ENCODE results near the gene MCM5.
A peak's percentile ranks its signal among the peaks of the same experiment; 100 is the strongest.

Gene MCM5

GRCh38 chr22:35404176-35404575, 4.2 kb downstream of the MCM5 start:
- DNase-seq = no peak
- CTCF ChIA-PET = interaction anchor here (1.4 kb wide), 1 partner anchor 26 kb away, joined by 4 read pairs; no protein-coding TSS in a partner anchor
- H3K4me3 Mint-ChIP-seq = no peak overlapping the region
- no peaks in the 10 kb centered on the region for H3K9me3 Mint-ChIP-seq
- peaks cover 59% of the 10 kb centered on the region for H3K4me1 Mint-ChIP-seq
- H3K27ac Mint-ChIP-seq = peak overlapping the region; percentile 4
- H3K27me3 Mint-ChIP-seq = no peaks in the 10 kb centered on the region
- peaks cover 56% of the 10 kb centered on the region for H3K36me3 Mint-ChIP-seq

- H3K27ac Mint-ChIP-seq = no peak overlapping the region
- no peak for DNase-seq
- H3K9me3 Mint-ChIP-seq = no peaks in the 10 kb centered on the region
- peaks cover 54% of the 10 kb centered on the region for H3K4me1 Mint-ChIP-seq
- H3K27me3 Mint-ChIP-seq = no peaks in the 10 kb centered on the region
- peaks cover 58% of the 10 kb centered on the region for H3K36me3 Mint-ChIP-seq
- no peak overlapping the region for H3K4me3 Mint-ChIP-seq
- CTCF ChIA-PET = no interaction called here
Observed at GRCh38 chr22:35406443-35406842, 6.5 kb downstream of the MCM5 start.

DNA sequence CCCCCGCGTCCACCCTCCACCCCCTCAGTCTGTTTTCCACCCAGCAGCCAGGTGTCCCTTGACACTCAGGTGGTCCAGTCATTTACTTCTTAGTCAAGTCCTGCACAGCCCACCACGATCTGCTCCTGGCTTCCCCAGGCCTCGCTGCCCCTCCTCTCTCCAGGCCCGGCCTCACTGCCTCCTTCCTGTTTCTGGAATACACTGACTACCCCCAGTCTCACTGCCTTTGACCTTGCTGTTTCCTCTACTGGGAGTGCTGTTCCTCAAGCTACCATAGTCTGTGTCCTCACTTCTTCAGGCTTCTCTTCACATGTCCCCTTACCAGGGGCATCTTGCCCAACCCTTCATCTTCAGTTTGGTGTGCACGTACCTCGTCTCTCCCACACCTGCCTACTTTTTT, 7.4 kb downstream of the MCM5 start:
- H3K36me3 Mint-ChIP-seq = peaks cover 61% of the 10 kb centered on the region
- H3K9me3 Mint-ChIP-seq = no peaks in the 10 kb centered on the region
- H3K4me3 Mint-ChIP-seq = no peak overlapping the region
- no peaks in the 10 kb centered on the region for H3K27me3 Mint-ChIP-seq
- no peak for DNase-seq
- CTCF ChIA-PET = no interaction called here
- H3K4me1 Mint-ChIP-seq = peaks cover 44% of the 10 kb centered on the region
- H3K27ac Mint-ChIP-seq = no peak overlapping the region

- Mint-ChIP-seq H3K9me3 (no peaks in the 10 kb centered on the region), H3K4me3 (no peak overlapping the region), H3K27me3 (no peaks in the 10 kb centered on the region), H3K4me1 (peaks cover 22% of the 10 kb centered on the region), H3K27ac (peak overlapping the region; percentile 63), H3K36me3 (peaks cover 53% of the 10 kb centered on the region)
- CTCF ChIA-PET = no interaction called here
- DNase-seq = no peak
Observed at GRCh38 chr22:35409783-35410662, 10.1 kb downstream of the MCM5 start.

DNA sequence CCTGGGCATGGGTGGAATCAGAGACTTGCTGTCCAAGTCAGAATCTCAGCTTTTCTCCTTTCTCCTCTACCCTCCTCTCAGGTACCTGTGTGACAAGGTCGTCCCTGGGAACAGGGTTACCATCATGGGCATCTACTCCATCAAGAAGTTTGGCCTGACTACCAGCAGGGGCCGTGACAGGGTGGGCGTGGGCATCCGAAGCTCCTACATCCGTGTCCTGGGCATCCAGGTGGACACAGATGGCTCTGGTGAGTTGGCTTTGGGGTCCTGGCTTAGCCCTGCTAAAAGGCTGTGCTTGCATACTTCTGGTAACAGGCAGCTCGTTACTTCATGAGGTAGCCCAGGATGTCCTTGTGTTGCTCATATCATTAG, 10.7 kb downstream of the MCM5 start:
- Mint-ChIP-seq H3K27ac (no peak overlapping the region), H3K4me3 (no peak overlapping the region), H3K4me1 (peaks cover 22% of the 10 kb centered on the region), H3K36me3 (peaks cover 58% of the 10 kb centered on the region), H3K9me3 (no peaks in the 10 kb centered on the region), H3K27me3 (no peaks in the 10 kb centered on the region)
- CTCF ChIA-PET = interaction anchor here (0.7 kb wide), 1 partner anchor 22 kb away, joined by 3 read pairs; no protein-coding TSS in a partner anchor
- no peak for DNase-seq

- no peak for DNase-seq
- Mint-ChIP-seq H3K4me1 (peaks cover 20% of the 10 kb centered on the region), H3K27me3 (no peaks in the 10 kb centered on the region), H3K9me3 (no peaks in the 10 kb centered on the region), H3K4me3 (no peak overlapping the region), H3K36me3 (peaks cover 59% of the 10 kb centered on the region), H3K27ac (peak overlapping the region; percentile 9)
- CTCF ChIA-PET = interaction anchor here (0.7 kb wide), 1 partner anchor 22 kb away, joined by 3 read pairs; no protein-coding TSS in a partner anchor
Observed at GRCh38 chr22:35411102-35411501, 11.2 kb downstream of the MCM5 start.

GRCh38 chr22:35413624-35414023, 13.7 kb downstream of the MCM5 start:
- DNase-seq = no peak
- no peak overlapping the region for H3K4me3 Mint-ChIP-seq
- H3K27ac Mint-ChIP-seq = no peak overlapping the region
- peaks cover 13% of the 10 kb centered on the region for H3K4me1 Mint-ChIP-seq
- peaks cover 50% of the 10 kb centered on the region for H3K36me3 Mint-ChIP-seq
- no peaks in the 10 kb centered on the region for H3K27me3 Mint-ChIP-seq
- CTCF ChIA-PET = no interaction called here
- H3K9me3 Mint-ChIP-seq = no peaks in the 10 kb centered on the region

DNA sequence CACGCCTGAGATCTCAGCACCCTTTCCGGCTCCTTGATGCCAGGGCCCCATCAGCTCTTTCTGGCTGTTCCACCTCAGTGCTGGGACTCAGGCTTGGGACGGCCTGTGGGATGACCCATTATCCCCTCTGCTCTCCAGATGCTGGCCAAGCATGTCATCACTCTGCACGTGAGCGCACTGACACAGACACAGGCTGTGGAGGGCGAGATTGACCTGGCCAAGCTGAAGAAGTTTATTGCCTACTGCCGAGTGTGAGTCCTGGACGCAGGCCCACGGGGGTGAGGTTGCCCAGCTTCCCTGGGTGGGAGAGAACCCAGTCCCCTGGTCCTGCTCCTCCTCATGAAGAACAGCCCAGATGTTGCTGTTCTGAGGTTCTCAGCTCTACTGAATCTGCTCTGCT, 17.7 kb downstream of the MCM5 start:
- H3K4me1 Mint-ChIP-seq = peaks cover 4% of the 10 kb centered on the region
- H3K36me3 Mint-ChIP-seq = peaks cover 40% of the 10 kb centered on the region
- H3K4me3 Mint-ChIP-seq = no peak overlapping the region
- CTCF ChIA-PET = no interaction called here
- H3K27ac Mint-ChIP-seq = no peak overlapping the region
- H3K9me3 Mint-ChIP-seq = no peaks in the 10 kb centered on the region
- no peak for DNase-seq
- no peaks in the 10 kb centered on the region for H3K27me3 Mint-ChIP-seq

DNA sequence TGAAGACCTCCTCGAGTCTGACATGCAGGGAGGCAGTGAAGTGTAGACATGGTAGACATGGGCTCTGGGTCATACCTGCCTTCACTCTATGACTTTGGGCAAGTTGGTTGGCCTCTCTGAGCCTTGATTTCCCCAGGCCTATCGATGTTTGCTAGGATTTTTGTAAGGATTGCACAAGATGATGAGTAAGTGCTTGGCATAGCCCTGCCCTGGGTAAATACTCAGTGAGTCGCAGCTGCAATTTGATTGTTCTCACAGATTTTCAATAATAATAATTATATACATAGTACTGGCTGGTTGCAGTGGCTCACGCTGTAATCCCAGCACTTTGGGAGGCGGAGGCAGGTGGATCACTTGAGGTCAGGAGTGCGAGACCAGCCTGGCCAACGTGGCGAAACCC, 18.1 kb downstream of the MCM5 start:
- CTCF ChIA-PET = interaction anchor here (1.5 kb wide), 1 partner anchor 13 kb away, joined by 10 read pairs; no protein-coding TSS in a partner anchor
- H3K4me3 Mint-ChIP-seq = no peak overlapping the region
- H3K36me3 Mint-ChIP-seq = peaks cover 43% of the 10 kb centered on the region
- peaks cover 4% of the 10 kb centered on the region for H3K4me1 Mint-ChIP-seq
- DNase-seq = no peak
- H3K9me3 Mint-ChIP-seq = no peaks in the 10 kb centered on the region
- H3K27ac Mint-ChIP-seq = no peak overlapping the region
- no peaks in the 10 kb centered on the region for H3K27me3 Mint-ChIP-seq

DNA sequence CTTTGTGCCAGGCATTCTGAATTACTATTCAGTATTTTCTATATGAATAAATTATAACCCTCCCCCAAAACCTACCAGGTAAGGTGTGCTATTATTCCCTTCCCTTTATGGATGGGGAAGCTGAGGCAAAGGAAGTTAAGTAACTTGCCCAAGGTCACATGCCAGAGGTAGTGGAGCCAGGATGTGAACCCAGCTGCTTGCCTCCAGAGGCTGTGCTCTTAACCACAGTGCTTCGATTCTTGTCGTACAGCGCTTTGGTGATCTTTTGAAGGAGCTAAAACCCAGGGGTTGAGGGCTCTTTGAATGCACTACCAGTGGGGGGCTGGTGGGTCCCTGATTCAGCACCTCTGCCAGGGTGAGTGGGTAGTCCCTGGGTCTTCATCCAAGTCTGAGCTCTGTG, 18.8 kb downstream of the MCM5 start:
- DNase-seq = peak; percentile 27
- no peaks in the 10 kb centered on the region for H3K9me3 Mint-ChIP-seq
- CTCF ChIA-PET = interaction anchor here (1.5 kb wide), 1 partner anchor 12 kb away, joined by 10 read pairs; no protein-coding TSS in a partner anchor
- no peak overlapping the region for H3K4me3 Mint-ChIP-seq
- H3K27me3 Mint-ChIP-seq = no peaks in the 10 kb centered on the region
- peaks cover 44% of the 10 kb centered on the region for H3K36me3 Mint-ChIP-seq
- H3K4me1 Mint-ChIP-seq = peaks cover 4% of the 10 kb centered on the region
- no peak overlapping the region for H3K27ac Mint-ChIP-seq

DNA sequence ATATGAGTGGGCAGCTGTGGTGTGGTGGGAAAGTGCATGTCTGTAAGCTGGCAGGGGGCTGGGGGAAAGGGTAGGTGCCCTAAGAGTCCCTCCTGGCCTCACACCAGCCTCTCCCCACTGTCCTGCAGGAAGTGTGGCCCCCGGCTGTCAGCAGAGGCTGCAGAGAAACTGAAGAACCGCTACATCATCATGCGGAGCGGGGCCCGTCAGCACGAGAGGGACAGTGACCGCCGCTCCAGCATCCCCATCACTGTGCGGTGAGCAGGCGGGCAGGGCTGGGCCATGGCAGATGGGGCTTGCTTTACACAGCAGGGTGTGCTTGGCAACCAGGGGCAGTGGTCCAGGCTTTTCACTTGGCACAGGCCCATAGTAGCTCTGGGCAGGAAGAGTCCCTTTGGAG, 19.8 kb downstream of the MCM5 start:
- no peaks in the 10 kb centered on the region for H3K9me3 Mint-ChIP-seq
- no peak overlapping the region for H3K4me3 Mint-ChIP-seq
- H3K4me1 Mint-ChIP-seq = peaks cover 4% of the 10 kb centered on the region
- peaks cover 42% of the 10 kb centered on the region for H3K36me3 Mint-ChIP-seq
- DNase-seq = no peak
- CTCF ChIA-PET = interaction anchor here (1.5 kb wide), 1 partner anchor 11 kb away, joined by 10 read pairs; no protein-coding TSS in a partner anchor
- no peak overlapping the region for H3K27ac Mint-ChIP-seq
- H3K27me3 Mint-ChIP-seq = no peaks in the 10 kb centered on the region

DNA sequence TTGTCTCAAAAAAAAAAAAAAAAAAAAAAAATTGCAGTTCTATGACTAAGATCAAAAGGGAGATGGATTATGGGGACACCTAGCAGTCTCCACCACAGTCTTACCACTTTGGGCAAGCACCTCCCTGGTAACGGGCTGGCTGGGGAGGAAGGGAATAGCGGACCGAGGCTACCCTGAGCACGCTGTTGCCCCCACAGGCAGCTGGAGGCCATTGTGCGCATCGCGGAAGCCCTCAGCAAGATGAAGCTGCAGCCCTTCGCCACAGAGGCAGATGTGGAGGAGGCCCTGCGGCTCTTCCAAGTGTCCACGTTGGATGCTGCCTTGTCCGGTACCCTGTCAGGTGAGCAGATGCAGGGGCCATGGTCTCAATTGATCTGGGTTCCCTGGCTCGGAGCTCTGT, 21.2 kb downstream of the MCM5 start:
- no peak overlapping the region for H3K4me3 Mint-ChIP-seq
- H3K9me3 Mint-ChIP-seq = no peaks in the 10 kb centered on the region
- no peaks in the 10 kb centered on the region for H3K27me3 Mint-ChIP-seq
- peaks cover 43% of the 10 kb centered on the region for H3K36me3 Mint-ChIP-seq
- CTCF ChIA-PET = no interaction called here
- H3K4me1 Mint-ChIP-seq = peaks cover 6% of the 10 kb centered on the region
- no peak overlapping the region for H3K27ac Mint-ChIP-seq
- no peak for DNase-seq

- CTCF ChIA-PET = no interaction called here
- DNase-seq = no peak
- peaks cover 39% of the 10 kb centered on the region for H3K36me3 Mint-ChIP-seq
- peaks cover 6% of the 10 kb centered on the region for H3K4me1 Mint-ChIP-seq
- H3K27me3 Mint-ChIP-seq = no peaks in the 10 kb centered on the region
- H3K9me3 Mint-ChIP-seq = no peaks in the 10 kb centered on the region
- peak overlapping the region; percentile 20 for H3K27ac Mint-ChIP-seq
- no peak overlapping the region for H3K4me3 Mint-ChIP-seq
Observed at GRCh38 chr22:35422145-35422544, 22.2 kb downstream of the MCM5 start.

DNA sequence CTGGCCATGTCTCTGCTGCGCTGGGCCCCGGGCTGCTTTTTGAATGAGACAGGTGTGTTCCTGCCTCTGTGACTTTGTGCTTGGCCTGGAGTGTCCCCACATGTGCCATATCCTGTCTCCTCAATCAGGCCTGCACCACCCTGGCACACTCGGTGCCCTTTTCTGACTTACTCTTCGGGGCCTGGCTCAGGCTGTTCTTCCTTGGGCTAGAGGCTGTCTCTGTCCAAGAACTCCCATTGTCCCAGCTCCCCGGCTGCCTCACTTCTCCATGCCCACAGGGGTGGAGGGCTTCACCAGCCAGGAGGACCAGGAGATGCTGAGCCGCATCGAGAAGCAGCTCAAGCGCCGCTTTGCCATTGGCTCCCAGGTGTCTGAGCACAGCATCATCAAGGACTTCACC, 23.0 kb downstream of the MCM5 start:
- H3K4me3 Mint-ChIP-seq = no peak overlapping the region
- no peak for DNase-seq
- H3K36me3 Mint-ChIP-seq = peaks cover 37% of the 10 kb centered on the region
- H3K27ac Mint-ChIP-seq = peak overlapping the region; percentile 49
- peaks cover 6% of the 10 kb centered on the region for H3K4me1 Mint-ChIP-seq
- no peaks in the 10 kb centered on the region for H3K27me3 Mint-ChIP-seq
- no peaks in the 10 kb centered on the region for H3K9me3 Mint-ChIP-seq
- CTCF ChIA-PET = no interaction called here

DNA sequence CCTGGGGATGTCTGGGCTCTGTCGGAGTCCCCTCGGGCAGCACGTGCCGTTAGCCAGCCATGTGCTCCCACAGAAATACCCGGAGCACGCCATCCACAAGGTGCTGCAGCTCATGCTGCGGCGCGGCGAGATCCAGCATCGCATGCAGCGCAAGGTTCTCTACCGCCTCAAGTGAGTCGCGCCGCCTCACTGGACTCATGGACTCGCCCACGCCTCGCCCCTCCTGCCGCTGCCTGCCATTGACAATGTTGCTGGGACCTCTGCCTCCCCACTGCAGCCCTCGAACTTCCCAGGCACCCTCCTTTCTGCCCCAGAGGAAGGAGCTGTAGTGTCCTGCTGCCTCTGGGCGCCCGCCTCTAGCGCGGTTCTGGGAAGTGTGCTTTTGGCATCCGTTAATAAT, 24.1 kb downstream of the MCM5 start:
- no peak overlapping the region for H3K4me3 Mint-ChIP-seq
- peak overlapping the region; percentile 33 for H3K27ac Mint-ChIP-seq
- peaks cover 37% of the 10 kb centered on the region for H3K36me3 Mint-ChIP-seq
- DNase-seq = no peak
- CTCF ChIA-PET = no interaction called here
- H3K9me3 Mint-ChIP-seq = no peaks in the 10 kb centered on the region
- H3K4me1 Mint-ChIP-seq = peaks cover 5% of the 10 kb centered on the region
- H3K27me3 Mint-ChIP-seq = no peaks in the 10 kb centered on the region

Data from activated naive CD4-positive, alpha-beta T cell treated with anti-CD3 and anti-CD28 coated beads, Interleukin-2, amount 10 ng/mL, durations not matched to agents 7 days and 5 days (primary cell).